ENCODE results near the gene LCOR.

The LCOR gene

GRCh38 chr10:97007417-97007816 is 175.3 kb downstream of the LCOR start:
- DNase-seq (ENCODE audit: low read depth in 2 of 2, low spot score in 1 of 2) = no peak

- no peak for DNase-seq (ENCODE audit: low read depth in 2 of 2, low spot score in 1 of 2)
These were observed 178.7 kb downstream of the LCOR start for GRCh38 chr10:97010695-97011206.

- no peak for DNase-seq (ENCODE audit: low read depth in 2 of 2, low spot score in 1 of 2)
These were observed 179.3 kb downstream of the LCOR start for GRCh38 chr10:97011397-97011796.

GRCh38 chr10:97012470-97012869 is 180.4 kb downstream of the LCOR start:
- DNase-seq (ENCODE audit: low read depth in 2 of 2, low spot score in 1 of 2) = no peak

- DNase-seq (ENCODE audit: low read depth in 2 of 2, low spot score in 1 of 2) = no peak
These were observed 181.5 kb downstream of the LCOR start for GRCh38 chr10:97013568-97013967.

- no peak for DNase-seq (ENCODE audit: low read depth in 2 of 2, low spot score in 1 of 2)
These were observed 181.9 kb downstream of the LCOR start for GRCh38 chr10:97013983-97014382.

- DNase-seq (ENCODE audit: low read depth in 2 of 2, low spot score in 1 of 2) = no peak
These were observed 183.1 kb downstream of the LCOR start for GRCh38 chr10:97015240-97015639.

DNA sequence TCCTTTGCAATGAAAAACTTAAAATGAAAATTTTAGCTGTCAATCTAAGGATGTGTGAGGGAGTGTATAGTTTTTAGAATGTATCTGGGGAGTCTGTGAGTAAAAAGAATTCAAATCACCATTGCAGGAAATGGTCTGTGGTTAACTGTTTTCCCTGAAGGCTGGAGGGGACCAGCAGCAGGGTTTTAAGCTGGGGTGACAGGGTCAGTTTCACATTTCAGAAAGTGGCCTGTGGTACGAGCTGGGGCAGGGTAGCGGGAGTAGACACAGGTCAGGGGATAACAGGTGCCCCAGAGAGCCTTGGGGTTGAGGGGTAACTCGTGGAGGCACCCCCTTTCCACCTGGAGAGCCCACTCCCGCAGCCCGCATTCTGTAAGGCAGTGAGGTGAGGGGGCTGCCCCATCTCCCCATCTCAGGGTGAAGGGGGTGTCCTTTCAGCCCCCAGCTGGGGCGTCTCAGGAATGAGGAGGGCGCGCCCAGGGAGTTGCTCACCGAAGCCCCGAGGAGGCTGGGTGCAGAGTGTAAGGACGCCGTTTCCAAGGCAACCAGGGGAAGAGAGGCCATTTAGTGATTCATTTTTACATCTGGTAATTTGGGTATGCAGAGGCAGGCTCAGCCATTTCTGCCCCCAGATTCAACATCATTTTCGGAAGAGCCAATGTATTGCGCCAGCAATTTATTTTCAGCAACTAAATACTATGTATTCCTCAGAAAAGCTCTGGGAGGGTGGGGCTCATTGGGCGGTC is 184.8 kb downstream of the LCOR start:
- DNase-seq (ENCODE audit: low read depth in 2 of 2, low spot score in 1 of 2) = no peak

DNA sequence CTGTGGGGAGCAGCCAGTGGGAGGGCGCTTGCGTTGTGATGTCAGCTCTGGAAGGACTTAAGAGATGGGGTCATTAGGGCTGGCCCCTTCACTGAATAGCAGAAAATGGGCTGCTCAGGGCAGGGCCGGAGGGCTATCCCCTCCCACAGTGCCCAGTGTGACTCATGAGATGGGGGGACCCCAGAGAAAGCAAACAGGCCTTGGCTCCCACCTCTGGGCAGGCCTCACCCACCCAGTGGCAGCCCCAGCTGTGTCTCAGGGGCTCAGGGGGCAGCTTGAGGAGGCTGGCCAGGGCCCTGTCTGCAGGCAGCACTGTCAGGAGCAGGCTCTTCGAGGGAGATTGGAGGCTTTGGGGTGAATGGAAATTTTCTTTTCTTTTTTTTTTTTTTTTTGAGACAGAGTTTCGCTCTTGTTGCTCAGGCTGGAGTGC is 185.4 kb downstream of the LCOR start:
- DNase-seq (ENCODE audit: low read depth in 2 of 2, low spot score in 1 of 2) = no peak

- no peak for DNase-seq (ENCODE audit: low read depth in 2 of 2, low spot score in 1 of 2)
These were observed 186.4 kb downstream of the LCOR start for GRCh38 chr10:97018251-97019212.

DNA sequence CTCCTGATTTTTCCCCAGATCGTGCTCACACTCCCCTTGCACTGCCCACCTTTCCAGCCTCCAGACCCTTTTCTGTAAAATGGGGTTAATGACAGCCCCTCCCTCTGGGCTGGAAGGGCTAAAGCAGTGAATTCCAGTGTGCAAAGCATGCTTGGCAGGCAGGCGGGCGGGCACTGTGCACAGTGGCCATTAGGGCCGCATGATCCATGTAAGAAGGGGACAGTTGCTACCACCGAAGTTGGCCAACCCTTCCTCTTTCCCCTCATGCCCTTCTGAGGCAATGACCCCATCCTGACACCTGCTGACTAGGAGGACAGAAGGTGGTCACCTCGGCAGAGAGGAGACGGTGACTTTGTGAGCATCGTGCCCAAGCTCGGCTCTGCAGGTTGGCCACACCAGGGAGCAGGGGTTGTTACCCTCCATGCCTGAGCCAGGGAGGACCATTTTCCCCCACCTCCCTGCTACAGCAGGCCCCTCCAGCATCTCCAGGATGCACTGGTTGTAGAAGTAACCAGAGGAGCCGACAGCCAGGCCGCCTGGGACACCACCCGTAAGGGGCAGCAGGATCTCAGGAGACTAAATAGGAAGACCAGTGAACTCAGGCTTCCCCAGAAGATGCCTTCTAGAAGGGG is 187.2 kb downstream of the LCOR start:
- DNase-seq (ENCODE audit: low read depth in 2 of 2, low spot score in 1 of 2) = no peak

- DNase-seq (ENCODE audit: low read depth in 2 of 2, low spot score in 1 of 2) = no peak
These were observed 188.6 kb downstream of the LCOR start for GRCh38 chr10:97020452-97021400.

GRCh38 chr10:97022616-97023015 is 190.5 kb downstream of the LCOR start:
- no peak for DNase-seq (ENCODE audit: low read depth in 2 of 2, low spot score in 1 of 2)

- no peak for DNase-seq (ENCODE audit: low read depth in 2 of 2, low spot score in 1 of 2)
These were observed 191.5 kb downstream of the LCOR start for GRCh38 chr10:97023401-97024167.

GRCh38 chr10:97024168-97025073 is 192.3 kb downstream of the LCOR start:
- DNase-seq (ENCODE audit: low read depth in 2 of 2, low spot score in 1 of 2) = no peak

DNA sequence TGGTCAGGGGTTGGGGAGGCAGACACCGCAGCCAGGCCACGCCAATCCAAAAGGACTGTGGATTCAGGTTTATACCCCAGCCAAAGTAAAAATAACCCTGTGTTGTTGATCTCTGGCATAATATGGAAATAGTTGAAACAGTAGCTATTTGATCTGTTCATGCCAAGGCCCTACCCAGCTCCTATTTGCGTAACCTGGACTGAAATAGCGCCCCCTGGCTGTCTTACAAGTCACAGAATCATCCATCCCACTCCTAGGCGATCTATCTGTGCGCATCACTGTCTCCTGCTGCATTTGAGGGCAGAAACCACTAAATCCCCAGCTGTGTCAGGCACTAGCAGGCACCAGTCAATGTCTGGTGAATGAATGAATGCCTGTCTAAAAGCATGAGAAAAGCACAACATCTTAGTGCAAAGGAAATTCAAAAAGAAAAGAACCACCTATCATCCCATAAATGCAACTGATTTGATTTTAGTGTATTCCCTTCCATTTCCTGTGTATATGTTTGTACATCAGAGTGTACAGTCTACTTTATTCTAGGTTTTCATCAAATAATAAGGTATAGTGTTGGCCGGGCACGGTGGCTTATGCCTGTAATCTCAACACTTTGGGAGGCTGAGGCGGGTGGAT is 193.6 kb downstream of the LCOR start:
- peak in 1 of 2 donors; percentile 20 for DNase-seq (ENCODE audit: low read depth in 2 of 2, low spot score in 1 of 2)

- no peak for DNase-seq (ENCODE audit: low read depth in 2 of 2, low spot score in 1 of 2)
These were observed 196.2 kb downstream of the LCOR start for GRCh38 chr10:97028126-97028831.

- DNase-seq (ENCODE audit: low read depth in 2 of 2, low spot score in 1 of 2) = no peak
These were observed 196.7 kb downstream of the LCOR start for GRCh38 chr10:97028832-97029178.

All from stimulated activated CD8-positive, alpha-beta memory T cell treated with anti-CD3 and anti-CD28 coated beads, Interleukin-4, amount 100 ng/mL, for 1 hour (primary cell).